GM23338 (cell line): ENCODE data around the gene PTPRN2. TPM values are rescaled to one million over a fixed set of nuclear protein-coding genes. Genes with fewer than 3 reads are reported as not detected.

ENCODE experiments used
- ATAC-seq: fragments of 200-7000 bp; cut with Tn5 transposase; 3 replicates; pipeline ENCODE4 v1.9.1; 2020
- DNase-seq: peaks from one replicate; pipeline ENCODE4 v3.0.0-alpha.2; 2015; ENCODE audit warnings: low spot score
- H2AFZ ChIP-seq: fragments of 200-600 bp; sonication (generic); 2 replicates; pipeline ENCODE4 v1.8.0; 2016; ENCODE audit warnings: antibody characterized with exemption, mild to moderate bottlenecking, moderate library complexity
- H3F3A ChIP-seq: fragments of 200-600 bp; sonication (generic); replicated peaks from 2 replicates; pipeline ENCODE4 v1.8.0; 2017; ENCODE audit warnings: antibody characterized with exemption, mixed run types, low read depth
- H3K27ac ChIP-seq: fragments of 200-600 bp; sonication (generic); 2 replicates; pipeline ENCODE4 v1.6.1; 2016; ENCODE audit warnings: low read depth
- H3K27me3 ChIP-seq: fragments of 200-600 bp; sonication (generic); 2 replicates; pipeline ENCODE4 v1.8.0; 2016; ENCODE audit warnings: mild to moderate bottlenecking, mixed run types, moderate library complexity; ENCODE audit not compliant: insufficient read depth
- H3K36me3 ChIP-seq: fragments of 200-600 bp; sonication (generic); 2 replicates; pipeline ENCODE4 v1.8.0; 2016; ENCODE audit warnings: mild to moderate bottlenecking; ENCODE audit not compliant: insufficient read depth
- H3K4me1 ChIP-seq: fragments of 200-600 bp; sonication (generic); 2 replicates; pipeline ENCODE4 v1.8.0; 2016; ENCODE audit warnings: mild to moderate bottlenecking, moderate library complexity; ENCODE audit not compliant: insufficient read depth
- H3K4me2 ChIP-seq: fragments of 200-600 bp; sonication (generic); 2 replicates; pipeline ENCODE4 v1.7.1; 2017; ENCODE audit warnings: mixed run types
- H3K4me3 ChIP-seq: fragments of 200-600 bp; sonication (generic); 2 replicates; pipeline ENCODE4 v1.6.1; 2016; ENCODE audit warnings: mixed run types
- H3K79me2 ChIP-seq: fragments of 200-600 bp; sonication (generic); replicated peaks from 2 replicates; pipeline ENCODE4 v1.8.0; 2017; ENCODE audit warnings: mild to moderate bottlenecking; ENCODE audit not compliant: insufficient read depth
- H3K9me2 ChIP-seq: fragments of 200-600 bp; sonication (generic); 2 replicates; pipeline ENCODE4 v1.8.0; 2017; ENCODE audit not compliant: insufficient read depth
- H4K20me1 ChIP-seq: fragments of 200-600 bp; sonication (generic); replicated peaks from 2 replicates; pipeline ENCODE4 v1.8.0; 2017; ENCODE audit warnings: mild to moderate bottlenecking; ENCODE audit not compliant: insufficient read depth
- H3K27ac Mint-ChIP-seq: 2 replicates; pipeline ENCODE4 v1.8.0; 2020; ENCODE audit warnings: inconsistent platforms, mild to moderate bottlenecking, moderate library complexity, mixed read lengths
- H3K27me3 Mint-ChIP-seq: 3 replicates; pipeline ENCODE4 v1.8.0; 2022; ENCODE audit warnings: low read depth, mild to moderate bottlenecking, moderate library complexity, mixed read lengths, inconsistent platforms; ENCODE audit not compliant: insufficient read depth, poor library complexity
- H3K36me3 Mint-ChIP-seq: 3 replicates; pipeline ENCODE4 v1.8.0; 2021; ENCODE audit warnings: low read depth, mild to moderate bottlenecking, inconsistent platforms, moderate library complexity, mixed read lengths
- H3K4me1 Mint-ChIP-seq: 3 replicates; pipeline ENCODE4 v1.8.0; 2020; ENCODE audit warnings: mild to moderate bottlenecking, inconsistent platforms, mixed read lengths
- H3K4me3 Mint-ChIP-seq: 3 replicates; pipeline ENCODE4 v1.8.0; 2021; ENCODE audit warnings: moderate library complexity, mild to moderate bottlenecking, inconsistent platforms, mixed read lengths
- H3K9me3 Mint-ChIP-seq: 3 replicates; pipeline ENCODE4 v1.8.0; 2020; ENCODE audit warnings: moderate library complexity, mild to moderate bottlenecking, inconsistent platforms, mixed read lengths
- CREB1 ChIP-seq: fragments of 250-450 bp; sonication (Bioruptor Pico); IDR thresholded peaks from 2 replicates; pipeline ENCODE4 v1.5.0; 2020; ENCODE audit warnings: low read depth, mild to moderate bottlenecking, moderate library complexity
- EZH2 ChIP-seq: fragments of 200-600 bp; sonication (generic); IDR thresholded peaks from one replicate; pipeline ENCODE4 v1.8.0; 2017; ENCODE audit warnings: antibody characterized with exemption, mild to moderate bottlenecking, low read depth; ENCODE audit not compliant: unreplicated experiment
- NANOG ChIP-seq: IDR thresholded peaks from 2 replicates; pipeline ENCODE4 v1.6.1; 2016; ENCODE audit warnings: antibody characterized with exemption, borderline replicate concordance
- POLR2AphosphoS5 ChIP-seq: IDR thresholded peaks from 2 replicates; pipeline ENCODE4 v1.6.1; 2016; ENCODE audit warnings: antibody characterized with exemption, low read depth
- ZNF114 ChIP-seq: fragments of 250-450 bp; sonication (Bioruptor Pico); IDR thresholded peaks from 2 replicates; pipeline ENCODE4 v1.5.0; 2020; ENCODE audit warnings: mild to moderate bottlenecking, moderate library complexity
- ZNF331 ChIP-seq: fragments of 250-450 bp; sonication (Bioruptor Pico); IDR thresholded peaks from 2 replicates; pipeline ENCODE4 v1.5.0; 2020; ENCODE audit warnings: low read depth, mild to moderate bottlenecking, moderate library complexity
- polyA plus RNA-seq: library from polyadenylated mRNA; unstranded; fragments of >200 nt; fragmentation: Nextera tagmentation; extraction: Ambion mirVana; gene quantifications from 2 replicates; pipeline ENCODE4 v1.2.1, GENCODE V29; 2016
- total RNA-seq: library from RNA; depleted of rRNA; stranded (reverse); fragments of >200 nt; shearing (Covaris generic); gene quantifications from 2 replicates; pipeline ENCODE4 v1.2.3, GENCODE V29; 2014
- TF ChIP-seq, protein P1 (sequence below): IDR thresholded peaks from 2 replicates; pipeline ENCODE4 v1.6.1; 2016; ENCODE audit warnings: antibody characterized with exemption
- TF ChIP-seq, protein P2 (sequence below): fragments of 250-450 bp; sonication (Bioruptor Pico); IDR thresholded peaks from 2 replicates; pipeline ENCODE4 v1.5.0; 2020; ENCODE audit warnings: mild to moderate bottlenecking, moderate library complexity

The PTPRN2 gene
- total and polyA plus RNA-seq, 2 experiments from 2014 or later: 0.87 to 4.0 TPM

DNA sequence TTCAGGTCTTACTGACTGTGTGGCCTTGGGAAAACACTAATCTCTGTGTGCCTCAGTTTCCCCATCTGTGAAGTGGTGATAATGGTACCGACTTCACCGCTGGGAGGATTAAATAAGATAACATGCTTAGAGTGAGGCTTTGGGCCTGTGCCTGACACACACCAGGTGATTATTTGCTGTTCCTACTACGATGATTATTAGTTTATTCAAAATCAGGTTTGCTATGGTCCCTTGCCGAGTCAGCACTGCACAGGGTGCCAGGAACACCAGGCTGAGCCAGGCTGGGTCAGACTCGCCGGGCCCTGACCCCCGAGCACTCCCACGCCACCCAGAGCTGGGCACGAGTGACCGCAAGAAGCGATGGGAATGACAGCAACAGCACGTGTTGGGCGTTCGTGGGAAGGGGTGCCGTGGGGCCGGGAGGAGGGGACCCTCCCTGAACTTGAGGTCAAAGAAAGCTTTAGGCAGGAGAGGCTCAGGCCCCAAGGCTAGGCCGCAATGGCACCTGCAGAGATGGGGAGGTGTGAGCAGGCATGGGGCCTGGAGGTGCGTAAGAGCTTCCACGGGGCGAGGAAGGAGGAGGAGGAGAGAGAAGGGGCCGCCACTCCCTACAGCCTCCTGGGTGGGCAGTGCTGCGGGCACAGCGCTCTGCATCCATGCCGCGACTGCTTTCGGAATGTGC is 925.4 kb downstream of the PTPRN2 start:
- Histone ChIP-seq H3F3A (no peaks in the 10 kb centered on the region), H4K20me1 (no peaks in the 10 kb centered on the region), H3K4me3 (no peak overlapping the region), H3K9me2 (no peaks in the 10 kb centered on the region), H3K36me3 (no peaks in the 10 kb centered on the region), H3K4me2 (no peak overlapping the region), H3K4me1 (no peaks in the 10 kb centered on the region), H2AFZ (no peak overlapping the region), H3K79me2 (no peaks in the 10 kb centered on the region), H3K27me3 (no peaks in the 10 kb centered on the region), H3K27ac (no peak overlapping the region)
- no peak for DNase-seq
- no peaks in the 10 kb centered on the region for H3K4me1 Mint-ChIP-seq
- peaks cover 12% of the 10 kb centered on the region for H3K27me3 Mint-ChIP-seq
- peaks cover 78% of the 10 kb centered on the region for H3K9me3 Mint-ChIP-seq
- no peak overlapping the region for H3K4me3 Mint-ChIP-seq
- TF ChIP-seq, protein P1, sequence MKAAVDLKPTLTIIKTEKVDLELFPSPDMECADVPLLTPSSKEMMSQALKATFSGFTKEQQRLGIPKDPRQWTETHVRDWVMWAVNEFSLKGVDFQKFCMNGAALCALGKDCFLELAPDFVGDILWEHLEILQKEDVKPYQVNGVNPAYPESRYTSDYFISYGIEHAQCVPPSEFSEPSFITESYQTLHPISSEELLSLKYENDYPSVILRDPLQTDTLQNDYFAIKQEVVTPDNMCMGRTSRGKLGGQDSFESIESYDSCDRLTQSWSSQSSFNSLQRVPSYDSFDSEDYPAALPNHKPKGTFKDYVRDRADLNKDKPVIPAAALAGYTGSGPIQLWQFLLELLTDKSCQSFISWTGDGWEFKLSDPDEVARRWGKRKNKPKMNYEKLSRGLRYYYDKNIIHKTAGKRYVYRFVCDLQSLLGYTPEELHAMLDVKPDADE: no peak
- TF ChIP-seq POLR2AphosphoS5 (no peak), ZNF114 (no peak)
- TF ChIP-seq, protein P2, sequence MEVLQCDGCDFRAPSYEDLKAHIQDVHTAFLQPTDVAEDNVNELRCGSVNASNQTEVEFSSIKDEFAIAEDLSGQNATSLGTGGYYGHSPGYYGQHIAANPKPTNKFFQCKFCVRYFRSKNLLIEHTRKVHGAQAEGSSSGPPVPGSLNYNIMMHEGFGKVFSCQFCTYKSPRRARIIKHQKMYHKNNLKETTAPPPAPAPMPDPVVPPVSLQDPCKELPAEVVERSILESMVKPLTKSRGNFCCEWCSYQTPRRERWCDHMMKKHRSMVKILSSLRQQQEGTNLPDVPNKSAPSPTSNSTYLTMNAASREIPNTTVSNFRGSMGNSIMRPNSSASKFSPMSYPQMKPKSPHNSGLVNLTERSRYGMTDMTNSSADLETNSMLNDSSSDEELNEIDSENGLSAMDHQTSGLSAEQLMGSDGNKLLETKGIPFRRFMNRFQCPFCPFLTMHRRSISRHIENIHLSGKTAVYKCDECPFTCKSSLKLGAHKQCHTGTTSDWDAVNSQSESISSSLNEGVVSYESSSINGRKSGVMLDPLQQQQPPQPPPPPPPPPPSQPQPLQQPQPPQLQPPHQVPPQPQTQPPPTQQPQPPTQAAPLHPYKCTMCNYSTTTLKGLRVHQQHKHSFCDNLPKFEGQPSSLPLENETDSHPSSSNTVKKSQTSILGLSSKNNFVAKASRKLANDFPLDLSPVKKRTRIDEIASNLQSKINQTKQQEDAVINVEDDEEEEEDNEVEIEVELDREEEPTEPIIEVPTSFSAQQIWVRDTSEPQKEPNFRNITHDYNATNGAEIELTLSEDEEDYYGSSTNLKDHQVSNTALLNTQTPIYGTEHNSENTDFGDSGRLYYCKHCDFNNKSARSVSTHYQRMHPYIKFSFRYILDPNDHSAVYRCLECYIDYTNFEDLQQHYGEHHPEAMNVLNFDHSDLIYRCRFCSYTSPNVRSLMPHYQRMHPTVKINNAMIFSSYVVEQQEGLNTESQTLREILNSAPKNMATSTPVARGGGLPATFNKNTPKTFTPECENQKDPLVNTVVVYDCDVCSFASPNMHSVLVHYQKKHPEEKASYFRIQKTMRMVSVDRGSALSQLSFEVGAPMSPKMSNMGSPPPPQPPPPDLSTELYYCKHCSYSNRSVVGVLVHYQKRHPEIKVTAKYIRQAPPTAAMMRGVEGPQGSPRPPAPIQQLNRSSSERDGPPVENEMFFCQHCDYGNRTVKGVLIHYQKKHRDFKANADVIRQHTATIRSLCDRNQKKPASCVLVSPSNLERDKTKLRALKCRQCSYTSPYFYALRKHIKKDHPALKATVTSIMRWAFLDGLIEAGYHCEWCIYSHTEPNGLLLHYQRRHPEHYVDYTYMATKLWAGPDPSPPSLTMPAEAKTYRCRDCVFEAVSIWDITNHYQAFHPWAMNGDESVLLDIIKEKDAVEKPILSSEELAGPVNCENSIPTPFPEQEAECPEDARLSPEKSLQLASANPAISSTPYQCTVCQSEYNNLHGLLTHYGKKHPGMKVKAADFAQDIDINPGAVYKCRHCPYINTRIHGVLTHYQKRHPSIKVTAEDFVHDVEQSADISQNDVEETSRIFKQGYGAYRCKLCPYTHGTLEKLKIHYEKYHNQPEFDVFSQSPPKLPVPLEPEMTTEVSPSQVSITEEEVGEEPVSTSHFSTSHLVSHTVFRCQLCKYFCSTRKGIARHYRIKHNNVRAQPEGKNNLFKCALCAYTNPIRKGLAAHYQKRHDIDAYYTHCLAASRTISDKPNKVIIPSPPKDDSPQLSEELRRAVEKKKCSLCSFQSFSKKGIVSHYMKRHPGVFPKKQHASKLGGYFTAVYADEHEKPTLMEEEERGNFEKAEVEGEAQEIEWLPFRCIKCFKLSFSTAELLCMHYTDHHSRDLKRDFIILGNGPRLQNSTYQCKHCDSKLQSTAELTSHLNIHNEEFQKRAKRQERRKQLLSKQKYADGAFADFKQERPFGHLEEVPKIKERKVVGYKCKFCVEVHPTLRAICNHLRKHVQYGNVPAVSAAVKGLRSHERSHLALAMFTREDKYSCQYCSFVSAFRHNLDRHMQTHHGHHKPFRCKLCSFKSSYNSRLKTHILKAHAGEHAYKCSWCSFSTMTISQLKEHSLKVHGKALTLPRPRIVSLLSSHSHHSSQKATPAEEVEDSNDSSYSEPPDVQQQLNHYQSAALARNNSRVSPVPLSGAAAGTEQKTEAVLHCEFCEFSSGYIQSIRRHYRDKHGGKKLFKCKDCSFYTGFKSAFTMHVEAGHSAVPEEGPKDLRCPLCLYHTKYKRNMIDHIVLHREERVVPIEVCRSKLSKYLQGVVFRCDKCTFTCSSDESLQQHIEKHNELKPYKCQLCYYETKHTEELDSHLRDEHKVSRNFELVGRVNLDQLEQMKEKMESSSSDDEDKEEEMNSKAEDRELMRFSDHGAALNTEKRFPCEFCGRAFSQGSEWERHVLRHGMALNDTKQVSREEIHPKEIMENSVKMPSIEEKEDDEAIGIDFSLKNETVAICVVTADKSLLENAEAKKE (CRISPR knock-in tag): no peak
- peaks cover 31% of the 10 kb centered on the region for H3K36me3 Mint-ChIP-seq
- no peak overlapping the region for H3K27ac Mint-ChIP-seq
- no peak for ATAC-seq

DNA sequence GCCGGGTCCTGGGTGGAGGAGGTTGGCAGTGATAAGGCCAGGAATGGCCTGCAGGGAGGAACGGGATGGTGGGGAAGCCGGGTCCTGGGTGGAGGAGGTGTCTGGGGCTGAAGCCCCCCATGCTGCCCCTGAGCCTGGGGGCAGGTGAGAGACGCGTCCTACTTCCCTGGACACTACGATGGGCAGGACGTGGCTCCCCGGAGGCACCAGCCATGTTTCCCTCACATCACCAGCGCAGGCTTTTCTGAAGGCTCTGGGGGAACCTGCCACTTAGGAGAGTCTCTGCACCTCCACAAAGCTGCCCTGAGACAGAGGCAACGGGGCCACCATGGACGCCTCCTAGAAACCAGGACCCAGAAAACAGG is 926.0 kb downstream of the PTPRN2 start:
- H3K79me2 ChIP-seq: no peaks in the 10 kb centered on the region
- no peak for TF ChIP-seq NANOG
- no peak for TF ChIP-seq ZNF331 (CRISPR knock-in tag)
- TF ChIP-seq EZH2: no peak
- TF ChIP-seq POLR2AphosphoS5: no peak
- no peak for TF ChIP-seq CREB1
- TF ChIP-seq, protein P1: no peak

More for the DNA sequence above, 926.0 kb downstream of the PTPRN2 start:
- DNase-seq (no peak), ATAC-seq (no peak)
- Histone ChIP-seq H3K4me2 (no peak overlapping the region), H3K27ac (no peak overlapping the region), H3K27me3 (no peaks in the 10 kb centered on the region), H3F3A (no peaks in the 10 kb centered on the region), H3K36me3 (no peaks in the 10 kb centered on the region), H3K4me3 (no peak overlapping the region), H3K4me1 (no peaks in the 10 kb centered on the region), H3K9me2 (no peaks in the 10 kb centered on the region), H2AFZ (no peak overlapping the region), H4K20me1 (no peaks in the 10 kb centered on the region)
- no peaks in the 10 kb centered on the region for H3K4me1 Mint-ChIP-seq
- peaks cover 31% of the 10 kb centered on the region for H3K36me3 Mint-ChIP-seq
- H3K27me3 Mint-ChIP-seq: peaks cover 12% of the 10 kb centered on the region
- H3K4me3 Mint-ChIP-seq: no peak overlapping the region
- peaks cover 73% of the 10 kb centered on the region for H3K9me3 Mint-ChIP-seq
- no peak overlapping the region for H3K27ac Mint-ChIP-seq
